ENCODE data around the gene CPED1. TPM values are rescaled to one million over a fixed set of nuclear protein-coding genes. Genes with fewer than 3 reads are reported as not detected.

The CPED1 gene
- total RNA-seq, 1 donor from 2014 or later = 33.8 TPM

DNA sequence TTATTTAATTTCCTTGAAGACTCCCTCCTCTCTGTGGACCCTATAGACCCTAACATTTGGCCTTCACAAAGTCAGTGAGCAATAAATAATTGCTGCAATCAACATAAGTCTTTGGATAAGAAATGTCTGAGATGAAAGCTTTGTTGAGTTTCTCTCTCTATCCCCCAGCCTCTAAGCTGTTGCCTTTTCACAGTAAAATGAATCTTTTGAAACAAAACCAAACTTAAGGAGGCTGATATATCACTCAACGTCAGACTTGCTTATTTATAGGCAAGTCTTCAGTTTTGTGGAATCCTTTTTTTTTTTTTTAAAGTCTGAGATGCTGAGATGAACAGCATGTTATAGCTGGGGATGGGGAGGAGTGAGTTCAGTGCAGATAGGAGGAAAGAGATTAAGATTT is 10.0 kb downstream of the CPED1 start:
- Histone ChIP-seq H3K36me3 (no peaks in the 10 kb centered on the region), H3K9me3 (replicated peaks) (no peaks in the 10 kb centered on the region), H3K4me3 (no peak overlapping the region), H3K4me1 (peaks cover 96% of the 10 kb centered on the region), H3K27ac (replicated peaks) (peak overlapping the region; percentile 2), H3K27me3 (ENCODE audit: low read depth) (no peaks in the 10 kb centered on the region)
- intact Hi-C loops (cut with micrococcal nuclease) = no loop called here
- DNase-seq = no peak
- TF ChIP-seq, protein P1, sequence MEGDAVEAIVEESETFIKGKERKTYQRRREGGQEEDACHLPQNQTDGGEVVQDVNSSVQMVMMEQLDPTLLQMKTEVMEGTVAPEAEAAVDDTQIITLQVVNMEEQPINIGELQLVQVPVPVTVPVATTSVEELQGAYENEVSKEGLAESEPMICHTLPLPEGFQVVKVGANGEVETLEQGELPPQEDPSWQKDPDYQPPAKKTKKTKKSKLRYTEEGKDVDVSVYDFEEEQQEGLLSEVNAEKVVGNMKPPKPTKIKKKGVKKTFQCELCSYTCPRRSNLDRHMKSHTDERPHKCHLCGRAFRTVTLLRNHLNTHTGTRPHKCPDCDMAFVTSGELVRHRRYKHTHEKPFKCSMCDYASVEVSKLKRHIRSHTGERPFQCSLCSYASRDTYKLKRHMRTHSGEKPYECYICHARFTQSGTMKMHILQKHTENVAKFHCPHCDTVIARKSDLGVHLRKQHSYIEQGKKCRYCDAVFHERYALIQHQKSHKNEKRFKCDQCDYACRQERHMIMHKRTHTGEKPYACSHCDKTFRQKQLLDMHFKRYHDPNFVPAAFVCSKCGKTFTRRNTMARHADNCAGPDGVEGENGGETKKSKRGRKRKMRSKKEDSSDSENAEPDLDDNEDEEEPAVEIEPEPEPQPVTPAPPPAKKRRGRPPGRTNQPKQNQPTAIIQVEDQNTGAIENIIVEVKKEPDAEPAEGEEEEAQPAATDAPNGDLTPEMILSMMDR (IDR thresholded peaks at IDR 0.05; ENCODE audit: borderline replicate concordance) = no peak

DNA sequence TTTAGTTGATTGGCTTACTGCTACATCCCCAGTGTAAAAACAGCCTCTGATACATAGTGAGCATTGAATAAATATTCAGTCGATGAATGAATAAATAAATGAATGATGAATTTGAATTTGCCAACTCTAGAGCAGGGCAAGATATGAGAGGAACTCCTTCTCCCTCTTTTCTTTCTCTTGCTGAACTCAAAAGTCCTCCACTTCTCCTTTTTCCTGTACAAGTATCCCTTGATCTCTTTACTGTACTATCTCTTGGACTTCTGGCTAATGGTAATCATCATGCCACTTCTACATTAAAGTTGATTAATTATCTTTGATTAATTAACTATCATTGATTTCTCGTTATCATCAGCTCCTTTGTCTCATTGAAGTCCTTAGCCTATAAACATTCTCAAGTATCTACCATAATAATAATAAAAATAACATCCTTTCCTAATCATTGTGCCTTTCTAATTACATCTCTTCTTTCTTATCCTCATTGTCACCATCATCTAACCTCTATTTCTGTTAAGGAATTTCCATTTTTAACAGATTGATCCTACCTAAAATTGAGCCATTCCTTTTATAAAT is 10.6 kb downstream of the CPED1 start:
- H3K4me3 ChIP-seq = no peak overlapping the region
- no peaks in the 10 kb centered on the region for H3K27me3 ChIP-seq (ENCODE audit: low read depth)
- intact Hi-C loops (cut with micrococcal nuclease) = no loop called here
- TF ChIP-seq, protein P1 (IDR thresholded peaks at IDR 0.05; ENCODE audit: borderline replicate concordance) = no peak
- no peaks in the 10 kb centered on the region for H3K36me3 ChIP-seq
- H3K9me3 ChIP-seq (replicated peaks) = no peaks in the 10 kb centered on the region
- peaks cover 96% of the 10 kb centered on the region for H3K4me1 ChIP-seq
- no peak for DNase-seq
- H3K27ac ChIP-seq (replicated peaks) = peak overlapping the region; percentile 58

DNA sequence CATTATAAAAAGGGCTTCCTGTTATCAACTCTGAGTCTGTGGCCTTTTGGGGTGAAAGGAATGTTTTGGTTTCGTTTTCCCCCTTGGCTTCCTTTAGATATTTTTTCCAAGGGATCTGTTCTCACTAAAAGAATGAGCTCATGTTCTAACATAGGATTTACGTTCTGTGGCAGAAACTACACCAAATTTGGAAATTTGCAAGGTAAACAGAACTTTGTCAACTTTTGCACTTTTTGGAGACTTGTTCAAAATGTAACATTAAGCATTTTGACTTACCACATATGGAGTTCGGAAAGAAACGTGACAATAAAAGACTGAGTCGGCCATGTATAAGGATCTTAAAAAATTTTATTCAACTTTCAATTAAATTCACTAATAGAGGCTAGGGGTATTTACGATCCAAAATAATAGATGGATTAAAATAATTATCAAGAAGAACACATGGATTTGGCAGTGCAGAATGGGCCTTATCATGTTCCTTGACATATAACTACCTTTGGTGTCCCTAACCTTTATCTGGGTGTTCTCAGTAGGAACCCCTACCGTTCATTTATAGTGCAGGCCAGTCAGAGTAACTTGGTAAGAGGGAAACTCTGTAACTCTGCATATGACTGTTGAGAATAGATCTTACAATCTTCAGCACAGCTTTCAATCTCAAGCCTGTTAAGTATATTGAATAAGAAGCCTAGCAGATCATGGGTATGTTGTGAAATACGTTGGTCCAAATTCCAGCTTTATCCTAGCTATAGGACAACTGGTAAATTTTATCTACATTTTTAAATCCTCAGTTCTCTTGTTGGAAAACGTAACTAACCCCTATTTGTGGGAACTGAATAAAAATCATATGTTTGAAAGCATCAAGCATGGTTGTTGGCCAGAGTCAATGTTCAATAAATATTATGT is 11.8 kb downstream of the CPED1 start:
- intact Hi-C loops (cut with micrococcal nuclease) = no loop called here
- no peaks in the 10 kb centered on the region for H3K27me3 ChIP-seq (ENCODE audit: low read depth)
- peaks cover 90% of the 10 kb centered on the region for H3K4me1 ChIP-seq
- TF ChIP-seq, protein P1 (IDR thresholded peaks at IDR 0.05; ENCODE audit: borderline replicate concordance) = no peak
- H3K4me3 ChIP-seq = peak overlapping the region; percentile 33
- H3K27ac ChIP-seq (replicated peaks) = peak overlapping the region; percentile 58
- no peak for DNase-seq
- H3K9me3 ChIP-seq (replicated peaks) = no peaks in the 10 kb centered on the region
- H3K36me3 ChIP-seq = no peaks in the 10 kb centered on the region

DNA sequence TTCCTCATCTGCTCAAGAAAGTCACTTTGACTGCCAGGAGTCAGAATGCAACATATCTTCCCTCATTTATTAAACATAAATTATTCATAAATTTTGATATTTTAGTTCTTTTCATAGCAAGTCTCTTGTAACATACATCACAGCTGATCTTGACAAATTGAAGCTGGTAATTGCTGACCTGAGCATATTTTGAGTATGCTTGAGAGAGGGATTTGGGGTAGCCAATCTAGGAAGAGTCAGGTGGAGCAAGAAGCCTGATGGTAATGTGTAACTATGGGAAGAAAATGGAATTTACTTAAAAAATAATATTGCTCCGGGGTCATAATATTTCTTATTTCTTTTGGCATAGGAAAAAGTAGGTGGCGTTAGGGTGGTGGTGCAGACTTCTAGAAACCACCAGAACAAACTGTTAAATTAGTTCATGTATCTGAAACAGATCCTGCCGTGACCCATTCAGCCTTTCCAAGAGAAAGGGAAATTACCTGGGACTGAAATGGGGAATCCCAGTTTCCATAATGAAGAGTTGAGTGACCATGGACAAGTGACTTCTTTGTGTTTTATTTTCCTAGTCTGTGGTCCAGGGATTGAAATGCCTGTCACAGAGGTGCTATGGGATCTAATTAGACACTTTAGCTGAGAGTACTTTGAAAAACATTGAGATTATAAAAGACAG is 12.9 kb downstream of the CPED1 start:
- H3K9me3 ChIP-seq (replicated peaks) = no peaks in the 10 kb centered on the region
- intact Hi-C loops (cut with micrococcal nuclease) = no loop called here
- H3K27me3 ChIP-seq (ENCODE audit: low read depth) = no peaks in the 10 kb centered on the region
- no peaks in the 10 kb centered on the region for H3K36me3 ChIP-seq
- peaks cover 87% of the 10 kb centered on the region for H3K4me1 ChIP-seq
- TF ChIP-seq, protein P1 (IDR thresholded peaks at IDR 0.05; ENCODE audit: borderline replicate concordance) = no peak
- peak overlapping the region; percentile 58 for H3K27ac ChIP-seq (replicated peaks)
- no peak overlapping the region for H3K4me3 ChIP-seq
- DNase-seq = no peak

DNA sequence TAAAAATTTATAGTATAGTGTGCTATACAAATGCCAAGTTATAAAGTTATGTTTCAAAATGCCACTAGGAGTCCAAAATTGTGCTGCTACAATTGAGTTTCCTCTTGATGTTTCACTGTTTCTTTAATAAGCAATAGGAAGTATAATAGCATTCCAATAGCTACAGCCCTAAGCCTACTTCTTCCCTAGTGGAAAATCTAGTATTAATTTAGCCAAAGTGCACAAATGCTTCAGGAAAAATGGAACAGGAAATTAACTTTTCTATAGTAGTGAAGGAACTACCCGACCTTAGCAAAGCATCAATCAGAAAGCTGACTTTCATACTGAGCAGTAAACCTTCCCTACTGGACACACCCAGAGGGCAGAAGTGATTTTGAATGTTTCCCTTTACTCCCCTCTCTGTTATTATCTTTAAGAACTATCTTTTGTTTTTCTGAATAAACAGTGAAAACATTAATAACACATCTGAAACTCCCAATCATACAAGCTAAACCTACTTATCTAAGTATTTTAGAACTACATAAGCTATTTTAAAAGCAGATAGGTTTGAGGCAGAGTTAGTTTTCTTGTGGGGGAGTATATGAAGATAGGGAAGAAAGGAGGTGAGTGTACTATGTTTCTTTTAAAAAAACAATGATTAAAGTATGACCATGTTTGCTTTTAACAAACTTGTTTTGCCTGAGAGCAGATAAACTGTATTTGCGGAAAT is 13.7 kb downstream of the CPED1 start:
- H3K4me3 ChIP-seq = no peak overlapping the region
- DNase-seq = no peak
- TF ChIP-seq, protein P1 (IDR thresholded peaks at IDR 0.05; ENCODE audit: borderline replicate concordance) = no peak
- intact Hi-C loops (cut with micrococcal nuclease) = no loop called here
- H3K9me3 ChIP-seq (replicated peaks) = no peaks in the 10 kb centered on the region
- H3K27me3 ChIP-seq (ENCODE audit: low read depth) = no peaks in the 10 kb centered on the region
- H3K36me3 ChIP-seq = no peaks in the 10 kb centered on the region
- peaks cover 87% of the 10 kb centered on the region for H3K4me1 ChIP-seq
- H3K27ac ChIP-seq (replicated peaks) = peak overlapping the region; percentile 58
